H1 (cell line): Measurements from ENCODE around the gene COX7A2. TPM values are rescaled to one million over a fixed set of nuclear protein-coding genes. Genes with fewer than 3 reads are reported as not detected.

ENCODE experiments used
- CTCF ChIA-PET: fragments of 300-600 bp; sonication (Branson Sonifier 250); formaldehyde crosslinking; loops from one replicate; lab custom pipeline; 2021; ENCODE audit not compliant: partially characterized antibody; lab: Charles Lee
- POLR2A ChIA-PET: fragments of 300-600 bp; sonication (Branson Sonifier 250); formaldehyde crosslinking; loops from one replicate; lab custom pipeline; 2021; ENCODE audit warnings: inconsistent platforms; ENCODE audit not compliant: partially characterized antibody; lab: Charles Lee
- DNase-seq, 2 experiments: peaks; one replicate each; pipeline versions ENCODE4 v3.0.0 to v3.0.0-alpha.2; 2010 to 2022; ENCODE audit warnings: low spot score in 2 of 2, low read depth in 1 of 2, mixed read lengths in 1 of 2
- FAIRE-seq: peaks from 2 replicates; lab custom pipeline; 2011; peaks lifted over from hg19 to GRCh38; lab: Jason Lieb, UNC
- H2AFZ ChIP-seq: 2 replicates; pipeline ENCODE4 v1.8.1; 2012; ENCODE audit warnings: low read length, inconsistent platforms
- H2AK5ac ChIP-seq: 2 replicates; pipeline ENCODE4 v1.6.1; 2013; ENCODE audit warnings: low read depth, low read length
- H2BK120ac ChIP-seq: replicated peaks from 2 replicates; pipeline ENCODE3; 2013; ENCODE audit warnings: low read depth, low read length, inconsistent platforms
- H2BK12ac ChIP-seq: 2 replicates; pipeline ENCODE4 v1.6.1; 2013; ENCODE audit warnings: low read depth, low read length
- H2BK15ac ChIP-seq: 2 replicates; pipeline ENCODE4 v1.6.1; 2013; ENCODE audit warnings: low read length
- H2BK20ac ChIP-seq: 2 replicates; pipeline ENCODE4 v1.6.1; 2013; ENCODE audit warnings: low read length
- H2BK5ac ChIP-seq: 2 replicates; pipeline ENCODE4 v1.6.1; 2013; ENCODE audit warnings: low read depth, low read length
- H3K14ac ChIP-seq: 2 replicates; pipeline ENCODE4 v1.6.1; 2013; ENCODE audit warnings: inconsistent platforms; ENCODE audit not compliant: insufficient read length
- H3K18ac ChIP-seq: 2 replicates; pipeline ENCODE4 v1.6.1; 2013; ENCODE audit warnings: low read length; ENCODE audit errors: extremely low read depth
- H3K23ac ChIP-seq: 2 replicates; pipeline ENCODE4 v1.6.1; 2013; ENCODE audit warnings: inconsistent platforms; ENCODE audit not compliant: insufficient read length
- H3K23me2 ChIP-seq: 2 replicates; pipeline ENCODE4 v1.6.1; 2013; ENCODE audit warnings: low read depth, low read length
- H3K27ac ChIP-seq: 2 replicates; pipeline ENCODE4 v1.6.1; 2011; ENCODE audit warnings: low read depth, low read length, inconsistent platforms
- H3K27me3 ChIP-seq, 4 experiments: replicated peaks in 1 of 4; 1 replicate in 1 of 4; 2 replicates in 3 of 4; pipeline versions ENCODE4 v1.6.1 to v1.8.1; 2011 to 2013; ENCODE audit warnings: low read length in 3 of 4, mild to moderate bottlenecking in 3 of 4, inconsistent platforms in 2 of 4, mixed read lengths in 2 of 4, moderate library complexity in 1 of 4; ENCODE audit not compliant: control insufficient read depth in 3 of 4, insufficient read depth in 3 of 4; ENCODE audit errors: extremely low read depth in 1 of 4
- H3K36me3 ChIP-seq, 4 experiments: 2 replicates each; pipeline versions ENCODE4 v1.6.1 to v1.8.1; 2011 to 2013; ENCODE audit warnings: mild to moderate bottlenecking in 4 of 4, low read length in 3 of 4, moderate library complexity in 2 of 4, control low read depth in 1 of 4, inconsistent platforms in 1 of 4; ENCODE audit not compliant: insufficient read depth in 4 of 4, control insufficient read depth in 2 of 4
- H3K4ac ChIP-seq: replicated peaks from 2 replicates; pipeline ENCODE3; 2013; ENCODE audit warnings: low read length, low read depth, mixed read lengths, inconsistent platforms; ENCODE audit not compliant: insufficient read length
- H3K4me1 ChIP-seq, 4 experiments: replicated peaks in 1 of 4; 1 replicate in 1 of 4; 2 replicates in 3 of 4; pipeline versions ENCODE4 v1.6.1 to v1.8.1; 2011 to 2013; ENCODE audit warnings: low read length in 3 of 4, inconsistent platforms in 2 of 4, mixed read lengths in 1 of 4; ENCODE audit not compliant: insufficient read depth in 4 of 4, control insufficient read depth in 3 of 4
- H3K4me2 ChIP-seq, 2 experiments: 2 replicates each; pipeline versions ENCODE4 v1.6.1 to v1.8.1; 2011 to 2013; ENCODE audit warnings: low read depth in 2 of 2, low read length in 2 of 2, control low read depth in 1 of 2, inconsistent platforms in 1 of 2, mild to moderate bottlenecking in 1 of 2; ENCODE audit not compliant: insufficient read depth in 1 of 2
- H3K4me3 ChIP-seq, 4 experiments: fragments of 200-600, 300-600 bp in 1 of 4; sonication (generic), shearing (Covaris generic), sonication (Bioruptor Twin) in 1 of 4; 2 replicates each; pipeline versions ENCODE4 v1.5.1 to v1.8.1; 2011 to 2016; ENCODE audit warnings: low read length in 4 of 4, low read depth in 3 of 4, control low read depth in 2 of 4, inconsistent platforms in 2 of 4, mild to moderate bottlenecking in 2 of 4, mixed read lengths in 1 of 4, moderate library complexity in 1 of 4; ENCODE audit not compliant: insufficient read depth in 2 of 4; ENCODE audit errors: extremely low read depth in 1 of 4
- H3K56ac ChIP-seq: replicated peaks from 2 replicates; pipeline ENCODE3; 2013; ENCODE audit warnings: low read depth, mild to moderate bottlenecking, mixed read lengths, low read length, inconsistent platforms; ENCODE audit not compliant: insufficient read length
- H3K79me1 ChIP-seq: 2 replicates; pipeline ENCODE4 v1.6.1; 2013; ENCODE audit warnings: low read depth, low read length, control low read depth
- H3K79me2 ChIP-seq, 2 experiments: 2 replicates each; pipeline versions ENCODE4 v1.6.1 to v1.8.1; 2012 to 2013; ENCODE audit warnings: low read length in 2 of 2, mild to moderate bottlenecking in 2 of 2, inconsistent platforms in 1 of 2; ENCODE audit not compliant: insufficient read depth in 2 of 2, control insufficient read depth in 1 of 2
- H3K9ac ChIP-seq, 4 experiments: replicated peaks in 1 of 4; 1 replicate in 1 of 4; 2 replicates in 3 of 4; pipeline versions ENCODE4 v1.6.1 to v1.8.1; 2011 to 2013; ENCODE audit warnings: low read depth in 3 of 4, low read length in 3 of 4, control low read depth in 2 of 4, mild to moderate bottlenecking in 2 of 4, moderate library complexity in 2 of 4, inconsistent platforms in 1 of 4; ENCODE audit errors: extremely low read depth in 1 of 4
- H3K9me3 ChIP-seq, 2 experiments: 2 replicates each; pipeline versions ENCODE4 v1.6.1 to v1.8.1; 2012 to 2013; ENCODE audit warnings: mild to moderate bottlenecking in 2 of 2, moderate library complexity in 2 of 2, control low read depth in 1 of 2, inconsistent platforms in 1 of 2, low read depth in 1 of 2, low read length in 1 of 2, mixed read lengths in 1 of 2; ENCODE audit not compliant: insufficient read depth in 2 of 2
- H4K20me1 ChIP-seq, 2 experiments: replicated peaks in 1 of 2; 2 replicates each; pipeline versions ENCODE3 to v1.8.1; 2011 to 2013; ENCODE audit warnings: inconsistent platforms in 2 of 2, low read length in 2 of 2, mild to moderate bottlenecking in 1 of 2; ENCODE audit not compliant: insufficient read depth in 2 of 2, control insufficient read depth in 1 of 2
- H4K5ac ChIP-seq: 2 replicates; pipeline ENCODE4 v1.6.1; 2013; ENCODE audit warnings: low read length, low read depth, mixed read lengths, inconsistent platforms; ENCODE audit not compliant: insufficient read length
- H4K8ac ChIP-seq: 2 replicates; pipeline ENCODE4 v1.8.0; 2013; ENCODE audit warnings: mild to moderate bottlenecking, moderate library complexity, low read length, inconsistent platforms; ENCODE audit not compliant: insufficient read depth; ENCODE audit errors: extremely low read depth
- H4K91ac ChIP-seq: replicated peaks from 2 replicates; pipeline ENCODE3; 2013; ENCODE audit warnings: low read length, mixed read lengths, inconsistent platforms; ENCODE audit not compliant: insufficient read length
- ASH2L ChIP-seq: fragments of 200-600, 300-600 bp; sonication (generic); IDR thresholded peaks from one replicate; pipeline ENCODE4 v1.7.1; 2017; ENCODE audit warnings: low read length
- CBX8 ChIP-seq: fragments of 300-800, 300-1000 bp; sonication (generic); IDR thresholded peaks from 2 replicates; pipeline ENCODE4 v1.7.1; 2016; ENCODE audit warnings: low read depth, low read length, borderline replicate concordance
- CTBP2 ChIP-seq: IDR thresholded peaks from 2 replicates; pipeline ENCODE4 v1.7.0; 2011; ENCODE audit warnings: borderline replicate concordance, mild to moderate bottlenecking, moderate library complexity, mixed read lengths, low read length; ENCODE audit not compliant: insufficient read depth, insufficient read length
- EZH2 ChIP-seq: fragments of 200-600 bp; sonication (generic); IDR thresholded peaks from 2 replicates; pipeline ENCODE4 v1.7.1; 2012; ENCODE audit warnings: low read depth, mild to moderate bottlenecking, moderate library complexity, low read length, inconsistent platforms; ENCODE audit not compliant: severe bottlenecking
- NANOG ChIP-seq: IDR thresholded peaks from 2 replicates; pipeline ENCODE4 v1.6.1; 2011; ENCODE audit warnings: low read length, low read depth, mild to moderate bottlenecking, inconsistent platforms; ENCODE audit not compliant: insufficient read depth, poor library complexity, severe bottlenecking
- SIN3A ChIP-seq, 2 experiments: IDR thresholded peaks in 1 of 2; conservative IDR thresholded peaks in 1 of 2; 2 replicates each; pipeline ENCODE4 v1.6.1; 2011 to 2012; ENCODE audit warnings: low read length in 2 of 2, improper control_type of control experiment in 1 of 2, low read depth in 1 of 2, mild to moderate bottlenecking in 1 of 2
- WGBS, 2 experiments: shearing (Covaris generic) in 1 of 2; methylation state at CpG; one replicate each; pipeline versions ENCODE4 v1.1.6 to v1.1.7; 2013 to 2015; ENCODE audit warnings: low lambda C conversion rate in 2 of 2, mixed read lengths in 2 of 2, inconsistent platforms in 1 of 2, low coverage in 1 of 2, missing lambda C conversion rate in 1 of 2; ENCODE audit not compliant: insufficient replicate concordance in 2 of 2, insufficient coverage in 1 of 2, insufficient read length in 1 of 2; ENCODE audit errors: extremely low coverage in 1 of 2, missing lambda C conversion rate in 1 of 2; 5-methylcytosine and 5-hydroxymethylcytosine counted together
- polyA plus RNA-seq, 7 experiments: library from polyadenylated mRNA; depleted of rRNA in 3 of 7; stranded (reverse) in 5 of 7; unstranded in 2 of 7; fragments of >200 nt in 5 of 7; fragments of 200-250 nt in 2 of 7; gene quantifications; 1 replicate in 5 of 7; 2 replicates in 1 of 7; 4 replicates in 1 of 7; pipeline versions ENCODE4 v1.2.1 to v1.2.3, GENCODE V29; 2011 to 2013; ENCODE audit warnings: missing spikeins in 2 of 7, mixed read lengths in 2 of 7
- total RNA-seq: library from RNA; stranded (reverse); fragmentation: NEBNext Ultra II Directional; extraction: Animal tissue kit (Norgen Biotek cat#: 25700); gene quantifications from 2 replicates; pipeline ENCODE4 v1.2.1, GENCODE V29; 2021
- TF ChIP-seq, protein P1 (sequence below): IDR thresholded peaks from 2 replicates; pipeline ENCODE4 v1.6.1; 2012; ENCODE audit warnings: low read length, inconsistent platforms
- TF ChIP-seq, protein P2 (sequence below), 3 experiments: IDR thresholded peaks; 1 replicate in 2 of 3; 2 replicates in 1 of 3; pipeline versions ENCODE4 v1.5.1 to v1.6.1; 2011; ENCODE audit warnings: low read length in 3 of 3, mild to moderate bottlenecking in 3 of 3, inconsistent platforms in 2 of 3, low read depth in 1 of 3, moderate library complexity in 1 of 3; ENCODE audit not compliant: insufficient read depth in 1 of 3; ENCODE audit errors: control extremely low read depth in 1 of 3

The COX7A2 gene
- total and polyA plus RNA-seq, 2 of the 8 experiments (the other 6 are each of a cell fraction or from before 2014, with no cell fraction given): 262 to 468 TPM

DNA sequence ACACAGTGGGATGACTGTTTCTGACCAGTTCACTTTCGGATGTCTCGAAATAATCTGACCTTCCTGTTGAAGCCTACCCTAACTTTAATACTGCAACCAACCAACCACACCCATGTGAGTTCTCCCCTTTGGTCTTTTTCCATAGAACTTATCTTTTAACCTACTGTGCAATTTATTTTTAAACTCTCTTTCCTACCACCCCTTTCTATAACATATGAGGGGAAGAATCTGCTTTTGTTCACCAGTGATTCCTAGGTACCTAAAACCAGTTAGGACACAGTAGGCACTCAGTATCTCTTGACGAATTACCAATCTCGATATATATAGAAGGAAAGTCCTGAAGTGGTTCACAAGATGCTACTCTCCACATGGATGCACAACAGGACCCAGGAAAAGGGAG lies 7.0 kb downstream of the COX7A2 start:
- FAIRE-seq (no peak), DNase-seq (no peak)
- Histone ChIP-seq H3K27me3 (peaks cover 0 to 1% (median 0%) of the 10 kb centered on the region in 4 experiments; a peak in 1 of 7 replicates), H3K36me3 (peaks cover 6 to 43% (median 23%) of the 10 kb centered on the region in 4 experiments; a peak in 7 of 8 replicates), H3K9ac (no peak overlapping the region), H3K23ac (no peak overlapping the region), H3K18ac (no peak overlapping the region), H3K79me1 (no peaks in the 10 kb centered on the region), H2BK20ac (no peak overlapping the region), H2AFZ (no peak overlapping the region), H2BK12ac (no peak overlapping the region), H3K23me2 (no peaks in the 10 kb centered on the region), H4K5ac (no peak overlapping the region), H4K8ac (no peak overlapping the region), H3K4me3 (no peak overlapping the region), H4K91ac (no peak overlapping the region), H2AK5ac (no peak overlapping the region), H3K56ac (no peak overlapping the region), H2BK15ac (no peak overlapping the region), H3K4ac (no peak overlapping the region), H3K14ac (no peak overlapping the region), H3K79me2 (peaks cover 0 to 17% of the 10 kb centered on the region in 2 experiments; a peak in 2 of 4 replicates), H4K20me1 (peaks cover 0 to 1% of the 10 kb centered on the region in 2 experiments), H3K4me1 (peaks cover 0 to 7% (median 4%) of the 10 kb centered on the region in 4 experiments; a peak in 2 of 7 replicates), H3K9me3 (no peaks in the 10 kb centered on the region), H3K4me2 (no peak overlapping the region), H3K27ac (no peak overlapping the region), H2BK5ac (no peak overlapping the region), H2BK120ac (no peak overlapping the region)
- CTCF ChIA-PET: interaction anchor here (0.8 kb wide), 1 partner anchor 129 kb away, joined by 3 read pairs; no protein-coding TSS in a partner anchor
- POLR2A ChIA-PET: interaction anchor here (4.6 kb wide), 1 partner anchor 8 kb away, joined by 35 read pairs; the partner anchor contains the start of gene COX7A2
- WGBS, 2 experiments: 92% methylated on average over 4 of the region's 4 CpGs; no CpG with 5 or more reads in 1 of the 2 experiments
- TF ChIP-seq, protein P1, sequence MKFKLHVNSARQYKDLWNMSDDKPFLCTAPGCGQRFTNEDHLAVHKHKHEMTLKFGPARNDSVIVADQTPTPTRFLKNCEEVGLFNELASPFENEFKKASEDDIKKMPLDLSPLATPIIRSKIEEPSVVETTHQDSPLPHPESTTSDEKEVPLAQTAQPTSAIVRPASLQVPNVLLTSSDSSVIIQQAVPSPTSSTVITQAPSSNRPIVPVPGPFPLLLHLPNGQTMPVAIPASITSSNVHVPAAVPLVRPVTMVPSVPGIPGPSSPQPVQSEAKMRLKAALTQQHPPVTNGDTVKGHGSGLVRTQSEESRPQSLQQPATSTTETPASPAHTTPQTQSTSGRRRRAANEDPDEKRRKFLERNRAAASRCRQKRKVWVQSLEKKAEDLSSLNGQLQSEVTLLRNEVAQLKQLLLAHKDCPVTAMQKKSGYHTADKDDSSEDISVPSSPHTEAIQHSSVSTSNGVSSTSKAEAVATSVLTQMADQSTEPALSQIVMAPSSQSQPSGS: no peak
- TF ChIP-seq, protein P2, sequence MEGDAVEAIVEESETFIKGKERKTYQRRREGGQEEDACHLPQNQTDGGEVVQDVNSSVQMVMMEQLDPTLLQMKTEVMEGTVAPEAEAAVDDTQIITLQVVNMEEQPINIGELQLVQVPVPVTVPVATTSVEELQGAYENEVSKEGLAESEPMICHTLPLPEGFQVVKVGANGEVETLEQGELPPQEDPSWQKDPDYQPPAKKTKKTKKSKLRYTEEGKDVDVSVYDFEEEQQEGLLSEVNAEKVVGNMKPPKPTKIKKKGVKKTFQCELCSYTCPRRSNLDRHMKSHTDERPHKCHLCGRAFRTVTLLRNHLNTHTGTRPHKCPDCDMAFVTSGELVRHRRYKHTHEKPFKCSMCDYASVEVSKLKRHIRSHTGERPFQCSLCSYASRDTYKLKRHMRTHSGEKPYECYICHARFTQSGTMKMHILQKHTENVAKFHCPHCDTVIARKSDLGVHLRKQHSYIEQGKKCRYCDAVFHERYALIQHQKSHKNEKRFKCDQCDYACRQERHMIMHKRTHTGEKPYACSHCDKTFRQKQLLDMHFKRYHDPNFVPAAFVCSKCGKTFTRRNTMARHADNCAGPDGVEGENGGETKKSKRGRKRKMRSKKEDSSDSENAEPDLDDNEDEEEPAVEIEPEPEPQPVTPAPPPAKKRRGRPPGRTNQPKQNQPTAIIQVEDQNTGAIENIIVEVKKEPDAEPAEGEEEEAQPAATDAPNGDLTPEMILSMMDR (IDR thresholded peaks at IDR 0.05; ENCODE audit: control extremely low read depth in 1 of 3, insufficient read depth in 1 of 3, low read depth in 1 of 3, low read length in 3 of 3): no peak
- TF ChIP-seq NANOG (no peak), ASH2L (no peak), EZH2 (no peak), CBX8 (no peak), SIN3A (conservative IDR thresholded peaks at IDR 0.05 in 1 of 2, IDR thresholded peaks at IDR 0.05 in 1 of 2; ENCODE audit: low read depth in 1 of 2, low read length in 2 of 2) (no peak), CTBP2 (no peak)
